NOMO-1 treated with dmso at 0.1 percent for 144 hours (cell line): ENCODE data around the gene DLX3.

Experiments
- DNase-seq: peaks from one replicate; lab custom pipeline; 2025; ENCODE audit not compliant: unreplicated experiment; lab: John Stamatoyannopoulos, UW

The DLX3 gene

GRCh38 chr17:49973271-49973615 lies 21.8 kb downstream of the DLX3 start:
- DNase-seq = no peak

- no peak for DNase-seq
Measured at GRCh38 chr17:49972486-49973270, 22.3 kb downstream of the DLX3 start.

- no peak for DNase-seq
Measured at GRCh38 chr17:49971848-49972485, 23.1 kb downstream of the DLX3 start.

DNA sequence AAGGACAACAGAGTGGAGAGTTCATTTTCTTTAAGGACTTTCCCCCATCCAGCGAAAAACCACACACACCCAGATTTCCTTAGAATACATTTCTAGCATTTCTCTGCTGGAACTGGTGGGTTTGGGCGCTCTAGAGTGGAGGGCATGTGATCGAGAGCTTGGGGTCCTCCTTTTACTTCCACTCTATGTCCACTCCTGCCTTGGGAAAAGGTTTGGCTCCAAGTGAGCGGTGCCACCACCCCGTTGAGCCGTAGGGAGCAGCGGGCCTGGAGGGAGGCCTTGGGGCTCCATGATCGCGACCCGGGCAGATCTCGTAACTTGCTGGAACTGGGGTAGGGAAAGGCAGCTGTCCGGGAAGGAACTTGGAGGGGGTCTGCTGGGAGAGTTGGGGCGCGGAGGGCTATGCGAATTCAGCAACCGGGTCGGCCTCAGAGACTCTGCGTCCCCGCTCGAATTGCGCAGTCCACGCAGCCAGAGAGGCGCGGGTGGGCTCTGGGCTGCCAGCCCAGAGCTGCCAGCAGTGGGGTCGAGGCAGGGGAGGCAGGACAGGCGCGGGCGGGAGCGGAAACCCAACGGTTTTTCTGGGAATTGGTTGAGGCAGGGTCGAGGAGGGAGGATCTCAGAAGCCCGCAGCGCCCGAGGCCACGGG lies 23.7 kb downstream of the DLX3 start:
- DNase-seq = no peak

- no peak for DNase-seq
Measured at GRCh38 chr17:49970498-49970897, 24.5 kb downstream of the DLX3 start.

GRCh38 chr17:49969795-49970389 lies 25.1 kb downstream of the DLX3 start:
- DNase-seq = no peak

GRCh38 chr17:49969134-49969759 lies 25.8 kb downstream of the DLX3 start, which contains the start of gene DLX4:
Gene DLX4, plus strand, starts transcription at chr17:49969190. Its CDS starts 279 bp downstream, at chr17:49969469.
- DNase-seq = no peak

GRCh38 chr17:49968405-49969133 lies 26.5 kb downstream of the DLX3 start:
- peak; percentile 82 for DNase-seq

- DNase-seq = no peak
Measured at GRCh38 chr17:49967621-49968404, 27.2 kb downstream of the DLX3 start.

GRCh38 chr17:49967205-49967604 lies 27.8 kb downstream of the DLX3 start:
- DNase-seq = no peak

- no peak for DNase-seq
Measured at GRCh38 chr17:49966767-49967166, 28.3 kb downstream of the DLX3 start.

GRCh38 chr17:49965524-49965909 lies 29.5 kb downstream of the DLX3 start:
- peak; percentile 49 for DNase-seq

DNA sequence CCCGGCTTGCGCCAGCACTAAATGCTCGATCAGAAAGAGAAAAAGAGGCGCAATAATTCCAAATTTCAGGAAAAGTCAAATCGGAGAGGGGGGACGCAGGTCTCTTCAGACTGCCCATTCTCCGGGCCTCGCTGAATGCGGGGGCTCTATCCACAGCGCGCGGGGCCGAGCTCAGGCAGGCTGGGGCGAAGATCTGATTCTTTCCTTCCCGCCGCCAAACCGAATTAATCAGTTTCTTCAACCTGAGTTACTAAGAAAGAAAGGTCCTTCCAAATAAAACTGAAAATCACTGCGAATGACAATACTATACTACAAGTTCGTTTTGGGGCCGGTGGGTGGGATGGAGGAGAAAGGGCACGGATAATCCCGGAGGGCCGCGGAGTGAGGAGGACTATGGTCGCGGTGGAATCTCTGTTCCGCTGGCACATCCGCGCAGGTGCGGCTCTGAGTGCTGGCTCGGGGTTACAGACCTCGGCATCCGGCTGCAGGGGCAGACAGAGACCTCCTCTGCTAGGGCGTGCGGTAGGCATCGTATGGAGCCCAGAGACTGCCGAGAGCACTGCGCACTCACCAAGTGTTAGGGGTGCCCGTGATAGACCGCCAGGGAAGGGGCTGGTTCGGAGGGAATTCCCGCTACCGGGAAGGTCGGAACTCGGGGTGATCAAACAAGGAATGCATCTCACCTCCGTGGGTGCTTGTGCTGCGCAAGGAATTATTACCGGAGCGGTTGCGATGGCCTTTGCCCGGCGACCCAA lies 30.1 kb downstream of the DLX3 start:
- no peak for DNase-seq

- DNase-seq = no peak
Measured at GRCh38 chr17:49964303-49964768, 30.7 kb downstream of the DLX3 start.

DNA sequence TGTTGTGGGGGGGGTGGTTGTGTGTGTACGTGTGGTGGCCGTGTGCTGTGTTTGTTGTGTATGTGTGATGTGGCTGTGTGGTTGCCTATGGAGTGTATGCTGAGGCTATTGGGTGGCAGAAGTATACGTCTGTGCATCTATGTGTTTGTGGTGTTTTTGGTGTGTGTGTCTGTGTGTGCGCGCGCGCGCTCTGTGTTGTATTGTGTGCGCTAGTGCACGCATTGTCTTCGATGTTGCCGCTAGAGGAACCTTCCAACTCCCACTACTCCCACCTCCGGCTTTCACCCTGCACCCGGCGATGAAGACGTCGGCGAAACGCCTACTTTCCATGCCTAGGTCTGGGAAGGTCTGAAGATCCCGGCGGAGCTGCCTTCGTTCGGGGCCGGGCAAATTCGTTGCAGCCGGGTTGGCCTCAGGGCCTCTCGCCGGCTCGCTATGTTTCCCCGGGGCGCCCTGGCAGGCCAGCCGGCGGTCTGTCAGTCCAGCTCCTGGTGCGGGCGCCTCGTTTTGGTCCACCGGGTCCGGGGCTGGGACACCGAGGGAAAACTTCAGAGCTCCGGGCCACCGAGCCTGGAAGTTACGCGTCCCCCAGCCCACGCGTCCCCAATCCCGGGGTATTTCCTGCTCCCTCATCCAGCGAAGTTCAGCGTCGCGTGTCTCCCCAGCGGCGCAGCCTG lies 31.3 kb downstream of the DLX3 start:
- no peak for DNase-seq

- no peak for DNase-seq
Measured at GRCh38 chr17:49963309-49963625, 31.8 kb downstream of the DLX3 start.

GRCh38 chr17:49962599-49963308 lies 32.3 kb downstream of the DLX3 start:
- no peak for DNase-seq
